AML-193 (cell line): ENCODE results near the gene CTNS.

Experiments used
- DNase-seq, 2 experiments: peaks; one replicate each; lab custom pipeline; 2025; lab: John Stamatoyannopoulos, UW

The CTNS gene

DNA sequence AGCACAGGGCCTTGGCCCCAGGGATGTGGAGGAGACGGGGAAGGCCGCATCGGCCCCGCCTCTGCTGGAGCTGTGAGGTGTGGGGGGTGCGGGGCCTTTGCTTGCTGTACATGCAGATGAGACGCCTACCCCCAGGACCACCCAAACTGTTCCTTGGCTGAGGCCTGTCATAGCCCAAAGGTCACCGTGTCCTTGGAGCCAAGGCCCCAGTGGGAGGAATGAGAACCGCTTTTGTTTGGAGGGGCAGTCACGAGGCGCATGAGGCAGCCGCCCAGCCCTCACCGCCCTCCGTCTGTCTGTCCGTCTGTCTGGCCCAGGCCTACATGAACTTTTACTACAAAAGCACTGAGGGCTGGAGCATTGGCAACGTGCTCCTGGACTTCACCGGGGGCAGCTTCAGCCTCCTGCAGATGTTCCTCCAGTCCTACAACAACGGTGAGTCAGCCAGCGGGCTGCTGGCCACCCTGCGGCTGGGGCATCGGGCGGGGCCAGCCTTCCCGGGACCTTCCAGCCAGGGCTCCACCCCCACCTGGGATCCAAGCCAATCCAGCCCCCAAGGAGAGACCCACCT lies 23.1 kb downstream of the CTNS start:
- no peak for DNase-seq

DNA sequence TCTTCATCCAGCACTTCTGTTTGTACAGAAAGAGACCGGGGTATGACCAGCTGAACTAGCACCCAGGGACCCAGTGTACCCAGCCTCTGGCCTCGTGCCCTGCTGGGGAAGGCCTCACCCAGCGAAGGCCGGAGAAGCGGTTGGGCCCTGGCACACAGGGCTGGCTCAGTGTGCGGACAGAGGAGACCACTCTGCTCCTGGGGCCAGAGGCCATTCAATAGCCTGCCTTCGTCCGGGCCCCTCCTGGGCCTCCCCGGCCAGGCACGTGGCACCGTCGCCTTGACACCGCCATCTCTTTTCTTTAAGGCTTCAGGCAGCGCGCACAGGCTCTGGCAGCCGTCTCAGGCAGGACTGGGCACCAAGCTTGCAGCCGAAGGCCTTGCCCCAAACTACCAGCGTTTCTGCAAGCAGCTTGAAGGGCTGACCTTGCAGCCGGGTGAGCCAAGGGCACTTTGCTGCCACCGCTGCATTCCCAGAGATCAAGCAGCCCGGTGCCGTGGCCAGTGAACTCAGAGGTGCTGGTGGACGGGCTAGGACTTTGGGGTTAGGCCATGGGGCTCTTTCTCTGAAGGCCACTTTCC lies 23.8 kb downstream of the CTNS start:
- DNase-seq: no peak

GRCh38 chr17:3663102-3664011 lies 26.8 kb downstream of the CTNS start:
- DNase-seq: no peak

- no peak for DNase-seq
Measured at GRCh38 chr17:3665834-3666233, 29.3 kb downstream of the CTNS start.

DNA sequence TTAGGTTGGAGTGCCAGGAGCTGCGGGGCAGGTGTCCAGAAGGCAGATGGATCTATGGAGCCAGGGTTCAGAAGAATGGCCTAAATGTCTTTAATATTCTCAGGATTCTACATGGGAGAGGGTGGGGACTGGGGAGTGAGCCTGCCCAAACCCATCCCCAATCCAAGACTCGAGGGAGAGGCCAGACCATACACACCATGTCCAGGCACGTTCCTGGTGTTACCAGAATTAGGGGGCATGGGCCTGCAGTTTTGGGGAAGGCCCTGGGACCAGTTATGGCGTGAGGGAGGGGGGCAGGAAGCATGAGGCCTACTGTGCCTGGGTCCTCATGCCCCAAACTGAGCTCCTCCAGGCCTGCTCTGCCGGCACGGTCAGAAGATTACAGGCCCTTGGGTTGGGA lies 30.0 kb downstream of the CTNS start:
- no peak for DNase-seq

- no peak for DNase-seq
Measured at GRCh38 chr17:3667366-3668278, 31.1 kb downstream of the CTNS start.

DNA sequence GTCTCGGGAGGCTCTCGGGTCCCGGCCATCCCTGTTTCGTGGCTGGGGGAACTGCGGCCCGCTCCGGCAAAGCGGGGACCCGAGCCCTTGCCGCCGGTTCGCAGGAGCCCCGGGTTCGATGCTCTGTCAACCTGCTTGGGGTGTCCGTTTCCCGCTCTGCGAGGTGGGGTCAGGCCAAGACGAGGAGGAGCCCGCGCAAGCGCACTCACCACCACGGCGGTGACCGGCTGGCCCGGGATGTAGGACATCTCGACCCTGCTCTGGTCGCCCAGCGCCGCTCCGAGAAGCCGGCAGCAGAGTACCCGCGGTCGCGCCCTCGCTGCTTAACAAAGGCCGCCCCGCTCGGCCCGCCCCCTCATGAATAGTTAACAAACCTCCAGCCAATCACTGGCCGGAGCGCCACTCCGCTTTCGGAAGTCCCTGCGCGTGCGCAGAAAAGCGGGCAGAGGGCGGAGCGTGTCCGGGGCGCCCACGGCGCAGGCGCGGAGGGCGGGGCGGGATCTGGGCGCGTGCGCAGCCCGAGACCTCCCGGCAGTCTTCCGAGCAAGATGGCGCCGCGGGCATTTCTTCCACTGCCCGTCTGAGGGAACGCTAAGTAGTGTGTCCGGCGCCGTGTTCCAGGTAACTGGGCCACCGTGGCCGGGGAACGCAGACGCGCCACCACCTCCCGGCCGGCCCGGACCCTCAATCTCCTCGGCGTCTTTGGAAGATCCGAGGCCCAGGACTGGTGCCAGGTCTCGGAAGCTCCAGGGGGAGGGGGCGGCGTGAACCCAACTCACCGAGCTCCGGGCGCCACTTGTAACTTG lies 31.9 kb downstream of the CTNS start, which contains the start of the genes EMC6 and TAX1BP3:
EMC6 (plus strand) TSS at position 534 of the 806 bp plus-strand sequence. CDS start 335 bp downstream, outside the sequence.
TAX1BP3 (minus strand) TSS at position 300 of the 806 bp plus-strand sequence; CDS start at position 248, 52 bp downstream.
- DNase-seq: peak; percentile 65 to 82

DNA sequence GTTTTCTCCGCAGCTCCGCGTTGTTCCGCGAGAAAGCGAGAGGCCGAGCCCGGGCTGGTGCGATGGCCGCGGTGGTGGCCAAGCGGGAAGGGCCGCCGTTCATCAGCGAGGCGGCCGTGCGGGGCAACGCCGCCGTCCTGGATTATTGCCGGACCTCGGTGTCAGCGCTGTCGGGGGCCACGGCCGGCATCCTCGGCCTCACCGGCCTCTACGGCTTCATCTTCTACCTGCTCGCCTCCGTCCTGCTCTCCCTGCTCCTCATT lies 32.5 kb downstream of the CTNS start:
- no peak for DNase-seq

DNA sequence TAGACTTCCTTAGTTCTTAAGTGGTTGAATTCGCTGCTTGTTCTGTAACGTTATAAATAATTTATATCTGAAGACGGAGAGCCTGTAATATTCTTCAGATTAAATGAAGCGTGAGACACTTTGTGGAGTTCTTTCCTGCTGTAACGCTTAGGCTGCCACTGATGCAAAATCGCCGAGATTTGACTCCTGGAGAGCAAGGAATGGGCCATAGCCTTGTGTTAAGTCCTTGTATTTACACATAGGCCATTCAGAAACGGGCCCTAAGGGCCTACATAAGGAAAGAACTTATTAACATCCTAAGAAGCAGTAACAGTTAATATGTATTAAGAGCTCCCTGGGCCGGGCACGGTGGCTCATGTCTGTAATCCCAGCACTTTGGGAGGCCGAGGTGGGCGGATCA lies 33.0 kb downstream of the CTNS start:
- no peak for DNase-seq

DNA sequence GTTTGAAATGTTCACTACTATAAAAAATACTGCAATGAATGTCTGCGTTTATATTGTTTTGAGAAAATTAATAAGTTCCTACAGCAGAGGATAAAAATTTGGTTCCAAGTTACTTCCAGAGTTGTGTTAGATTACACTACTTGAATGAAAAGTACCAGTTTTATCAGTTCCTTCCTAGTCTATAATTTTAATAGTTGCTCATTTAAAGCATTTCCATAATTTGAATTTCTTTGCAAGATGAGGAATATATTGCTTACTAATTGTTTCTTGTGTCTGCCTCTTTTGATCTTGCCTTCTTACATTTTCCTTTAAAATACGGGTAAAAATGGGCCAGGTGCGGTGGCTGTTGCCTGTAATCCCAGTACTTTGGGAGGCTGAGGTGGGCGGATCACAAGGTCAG lies 36.0 kb downstream of the CTNS start:
- DNase-seq: no peak

GRCh38 chr17:3675886-3676285 lies 39.3 kb downstream of the CTNS start:
- DNase-seq: no peak

GRCh38 chr17:3678095-3678820 lies 41.7 kb downstream of the CTNS start:
- no peak for DNase-seq

DNA sequence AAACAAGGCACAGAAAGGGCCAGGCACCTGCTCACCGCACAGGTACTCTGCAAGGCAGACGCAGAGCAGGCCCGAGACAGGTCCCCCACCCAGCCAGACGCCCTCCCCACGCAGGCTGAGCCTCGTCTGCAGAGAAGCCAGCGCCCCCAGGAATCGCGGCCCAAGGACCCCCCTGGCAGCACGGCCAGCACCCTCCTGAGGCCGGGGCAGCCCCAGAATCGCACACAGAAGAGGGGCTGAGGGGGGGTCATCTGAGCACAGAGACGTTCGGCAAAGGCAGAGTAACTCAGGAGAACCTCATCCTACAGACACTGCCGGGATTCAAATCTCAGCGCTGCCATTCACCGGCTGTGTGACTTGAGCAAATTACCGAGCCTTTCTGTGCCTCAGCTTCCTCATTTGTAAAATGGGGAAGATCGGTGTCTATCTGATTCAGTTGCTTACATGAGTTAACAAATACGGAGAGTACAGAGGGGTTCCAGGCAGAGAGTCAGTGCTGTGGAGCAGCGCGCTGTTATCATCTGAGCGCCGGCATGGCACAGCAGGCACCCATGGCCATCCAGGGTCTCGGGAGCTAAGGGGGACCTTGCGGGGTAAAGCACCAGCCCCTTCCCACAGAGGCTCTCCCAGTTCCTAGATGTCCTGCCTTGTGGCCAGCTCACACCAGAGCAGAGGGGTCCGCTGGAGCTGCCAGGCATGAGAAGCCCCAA lies 42.4 kb downstream of the CTNS start:
- no peak for DNase-seq

- DNase-seq: no peak
Measured at GRCh38 chr17:3679531-3680126, 43.1 kb downstream of the CTNS start.

DNA sequence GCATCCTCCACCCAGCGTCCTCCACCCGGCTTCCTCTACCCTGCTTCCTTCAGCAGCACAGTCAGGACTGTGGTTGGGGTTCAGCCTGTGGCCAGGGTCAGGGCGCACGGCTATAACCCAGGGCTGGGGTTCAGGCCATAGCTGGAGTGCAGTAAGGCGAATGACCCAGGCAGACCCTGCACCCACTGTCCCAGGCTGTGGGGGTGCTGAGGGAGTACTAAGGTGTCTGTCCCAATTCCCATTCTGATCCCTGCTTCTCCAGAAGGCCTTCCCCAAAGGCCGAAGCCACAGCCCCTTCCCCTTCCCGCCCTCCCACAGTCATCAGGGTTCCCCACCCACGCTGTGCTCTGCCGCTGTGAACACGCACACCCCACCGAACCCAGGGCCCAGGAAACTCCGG lies 44.5 kb downstream of the CTNS start:
- no peak for DNase-seq

GRCh38 chr17:3681565-3681964 lies 45.0 kb downstream of the CTNS start:
- DNase-seq: no peak

DNA sequence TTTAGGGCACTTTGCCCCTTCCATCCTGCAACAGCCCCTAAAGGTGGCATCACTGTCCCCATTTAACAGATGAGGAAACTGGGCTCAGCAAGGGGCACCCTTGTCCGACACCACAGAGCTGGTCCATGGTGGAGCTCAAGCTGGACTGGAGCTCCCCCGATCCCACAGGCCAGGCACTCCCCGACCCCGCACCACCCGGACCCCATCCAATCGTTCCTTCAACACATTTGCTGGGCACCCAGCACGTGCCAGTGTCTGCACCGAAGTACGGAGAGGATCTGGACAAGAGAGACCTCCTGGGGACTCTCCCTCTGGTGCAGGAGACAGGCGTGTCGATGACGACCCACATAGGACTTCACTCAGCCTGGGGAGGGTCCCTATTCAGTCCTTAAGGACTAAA lies 45.5 kb downstream of the CTNS start:
- DNase-seq: no peak

GRCh38 chr17:3683054-3683511 lies 46.5 kb downstream of the CTNS start:
- peak; percentile 25 to 31 for DNase-seq

- DNase-seq: no peak
Measured at GRCh38 chr17:3685174-3685573, 48.6 kb downstream of the CTNS start.
